Sciatic nerve (tissue), 2 donors: Measurements from ENCODE around the gene AKT1S1. TPM values are rescaled to one million over a fixed set of nuclear protein-coding genes. Genes with fewer than 3 reads are reported as not detected.

ENCODE experiments used
- ATAC-seq: fragments of 200-7000 bp; cut with Tn5 transposase; one replicate; pipeline ENCODE4 v1.9.1; 2020; ENCODE audit warnings: mild to moderate bottlenecking, moderate library complexity
- DNase-seq: peaks from one replicate; pipeline ENCODE4 v3.0.0-alpha.2; 2020; ENCODE audit warnings: low spot score
- intact Hi-C: fragments of 100-400 bp; cut with DNase I; formaldehyde crosslinking; loops from one replicate; pipeline ENCODE4 v1.14.2; 2022
- total RNA-seq: library from RNA; stranded (reverse); fragmentation: NEBNext Ultra II Directional; extraction: Animal tissue kit (Norgen Biotek cat#: 25700); gene quantifications from one replicate; pipeline ENCODE4 v1.2.1, GENCODE V29; 2021
- donor health status: DM: no; HTN: no; CAD: no.
- donor health status: DM: no; HTN: no; CAD: no.

Gene AKT1S1
- total RNA-seq, 1 donor from 2014 or later: 36.6 TPM

DNA sequence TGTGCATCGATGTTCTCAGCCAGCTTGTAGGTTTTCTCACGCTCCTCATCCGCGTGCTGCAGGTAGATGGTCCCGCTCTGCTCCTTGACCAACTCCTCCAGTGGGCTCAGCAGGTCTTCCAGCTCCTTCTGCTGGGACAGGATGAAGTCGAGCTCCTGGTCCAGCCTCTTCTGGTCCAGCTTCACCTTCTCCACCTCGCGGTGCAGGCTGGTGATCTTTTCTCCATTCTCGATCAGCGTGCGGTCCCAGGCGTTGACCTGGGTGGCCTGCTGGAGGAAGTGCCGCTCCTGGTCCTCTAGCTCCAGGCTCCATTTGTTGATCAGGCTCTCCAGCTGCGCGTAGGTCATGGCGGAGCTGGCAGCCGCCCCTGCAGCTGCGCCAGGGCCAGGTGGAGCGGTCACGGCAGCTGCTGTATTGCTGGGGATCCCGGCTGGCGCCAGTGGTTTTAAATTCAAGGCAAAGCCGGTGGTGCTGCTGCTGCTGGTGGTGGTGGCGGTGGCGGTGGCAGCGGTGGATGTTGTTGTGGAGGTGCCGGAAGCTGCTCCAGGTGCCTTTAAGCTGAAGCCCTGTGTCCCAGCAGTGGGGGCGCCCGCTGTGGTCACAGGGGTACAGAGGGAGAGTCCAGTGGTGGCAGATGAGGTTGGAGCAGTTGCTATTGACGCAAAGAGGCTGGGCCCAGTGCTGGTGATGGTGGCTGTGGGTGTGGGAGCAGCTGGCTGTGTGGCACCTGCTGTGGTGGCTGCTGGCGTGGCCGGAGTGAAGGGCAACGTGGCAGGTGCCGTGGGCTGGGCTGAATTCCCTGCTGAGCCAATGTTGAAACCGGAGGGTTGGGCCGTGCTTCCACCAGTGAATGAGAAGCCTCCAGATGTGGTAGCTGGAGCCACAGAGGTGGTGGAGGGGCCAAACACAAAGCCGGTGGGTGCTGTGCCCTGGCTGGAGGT lies 31.6 kb upstream of the AKT1S1 start:
- no peak for ATAC-seq

DNA sequence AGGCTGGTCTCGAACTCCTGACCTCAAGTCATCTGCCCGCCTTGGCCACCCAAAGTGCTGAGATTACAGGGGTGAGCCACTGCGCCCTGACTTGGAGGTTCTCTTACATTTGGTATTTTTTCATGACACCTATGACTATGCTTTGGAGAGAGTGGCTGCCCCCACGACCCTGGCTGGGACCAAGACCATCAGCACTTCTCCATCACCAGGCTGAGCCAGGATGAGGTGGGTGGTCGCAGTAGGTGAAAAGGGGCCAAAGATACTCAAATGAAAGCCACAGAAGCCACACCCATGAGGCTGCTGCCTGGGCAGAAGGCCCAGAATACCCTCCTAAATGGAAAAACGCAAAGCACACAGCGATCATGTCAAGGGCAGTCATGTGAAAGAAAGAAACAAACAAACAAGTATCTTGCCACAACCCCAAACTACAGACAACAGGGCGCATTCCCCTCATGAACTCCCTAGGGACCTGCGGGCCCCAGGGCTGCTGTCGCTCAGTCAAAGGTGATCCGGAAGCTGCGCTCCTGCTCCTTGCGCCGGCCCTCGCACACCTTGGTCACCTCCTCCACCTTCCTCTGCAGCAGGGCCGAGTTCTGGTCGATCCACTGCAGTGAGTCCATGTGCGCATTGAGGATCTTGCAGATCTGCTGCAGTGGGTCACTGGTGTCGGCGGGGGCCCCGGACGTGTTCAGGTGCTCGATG lies 30.7 kb upstream of the AKT1S1 start:
- intact Hi-C loops: no loop called here
- no peak for DNase-seq
- no peak for ATAC-seq

More for the DNA sequence above, 31.6 kb upstream of the AKT1S1 start:
- no peak for DNase-seq
- intact Hi-C loops: no loop called here

DNA sequence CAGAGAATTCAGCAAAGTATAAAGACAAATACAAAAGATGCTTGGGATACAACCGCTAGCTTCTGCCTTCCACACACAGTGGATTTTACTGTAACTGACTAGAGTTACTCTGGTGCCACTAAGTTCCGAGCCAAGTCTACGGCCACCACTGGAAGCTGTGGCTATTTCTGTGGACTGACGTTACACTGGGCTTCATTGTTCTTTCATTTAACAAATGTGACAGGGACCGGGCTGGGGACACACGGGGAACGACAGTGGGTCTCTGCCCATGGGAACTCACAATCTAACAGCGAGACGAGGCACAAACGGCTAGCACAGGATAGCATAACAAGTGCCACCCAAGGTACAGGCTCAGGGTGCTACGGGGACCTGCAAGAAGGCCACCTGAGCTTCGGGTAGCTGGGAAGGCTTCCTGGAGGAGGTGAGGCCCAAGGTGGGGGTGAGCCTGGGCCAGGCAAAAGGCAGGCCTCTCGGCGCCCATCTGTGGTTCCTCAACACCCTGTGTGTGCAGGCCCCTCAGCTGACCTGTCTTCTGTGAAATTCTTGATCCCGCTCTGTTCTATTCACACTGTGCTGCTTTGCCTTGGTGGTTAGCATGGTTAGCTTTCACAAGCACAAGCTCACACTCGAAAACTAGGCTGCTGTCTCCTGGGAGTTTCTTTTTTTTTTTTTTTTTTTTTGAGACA lies 29.9 kb upstream of the AKT1S1 start:
- ATAC-seq: no peak

DNA sequence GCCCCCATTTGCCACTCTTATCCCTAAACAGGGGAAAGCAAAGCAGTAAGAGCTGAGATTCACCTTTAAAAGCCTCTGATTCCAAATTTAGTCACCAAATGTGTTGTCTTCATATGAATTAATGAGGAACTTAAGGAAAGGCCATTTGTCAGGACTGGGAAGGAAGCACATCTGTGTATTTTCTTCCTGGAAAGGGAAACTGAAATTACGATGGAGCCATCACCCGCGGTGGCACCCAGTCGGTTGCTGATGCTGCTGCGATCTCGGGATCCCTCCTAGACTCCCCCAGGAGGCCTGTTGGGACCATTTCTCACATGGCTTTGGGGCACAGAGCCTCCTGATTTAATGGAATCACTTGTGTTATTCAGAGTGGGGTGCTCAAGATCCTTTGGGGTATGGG lies 27.0 kb upstream of the AKT1S1 start:
- DNase-seq: no peak
- ATAC-seq: no peak
- intact Hi-C loops: no loop called here

More for the DNA sequence above, 29.9 kb upstream of the AKT1S1 start:
- no peak for DNase-seq
- intact Hi-C loops: no loop called here

DNA sequence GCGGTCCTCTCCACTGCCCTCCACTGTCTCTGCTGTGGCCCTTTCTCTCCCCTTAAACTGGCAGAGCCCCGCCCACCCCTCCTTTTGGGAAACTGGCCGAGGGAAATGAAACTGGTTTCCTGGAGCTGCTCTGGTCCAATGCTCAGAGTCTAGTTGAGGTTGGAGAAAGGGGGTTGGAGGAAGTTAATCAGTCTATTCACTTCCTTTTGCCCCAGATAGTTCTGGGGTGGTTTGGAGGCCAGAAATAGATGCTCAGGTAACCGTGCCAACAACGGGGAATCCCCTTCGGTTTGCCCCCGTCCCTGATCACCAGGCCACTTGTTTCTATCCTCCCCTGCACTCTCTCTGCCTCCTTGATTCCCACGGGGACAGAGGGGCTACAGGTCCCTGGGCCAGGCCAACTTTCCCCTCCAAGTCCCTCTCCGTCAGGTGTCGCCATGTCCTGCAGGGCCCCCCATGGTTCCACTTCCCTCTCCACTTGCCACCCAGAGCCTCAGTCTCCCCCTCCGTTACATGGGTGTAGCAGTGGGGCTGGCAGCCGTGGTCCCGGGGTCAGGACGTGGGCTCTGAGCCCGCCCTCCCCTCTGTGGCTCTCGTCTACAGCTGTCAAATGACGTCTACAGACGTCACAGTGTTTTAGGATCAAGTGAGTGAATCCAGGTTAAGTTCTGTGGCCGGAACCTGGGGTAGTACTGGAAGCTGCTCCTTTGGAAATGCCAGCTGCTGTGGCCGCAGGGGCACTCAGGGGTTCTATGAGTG lies 19.9 kb upstream of the AKT1S1 start, which contains the start of gene IL4I1:
Gene IL4I1 (minus strand): TSS at position 25 of the 759 bp plus-strand sequence. CDS start 727 bp downstream, outside the sequence.
- peak; percentile 54 for ATAC-seq
- DNase-seq: peak; percentile 75
- intact Hi-C loops: no loop called here

DNA sequence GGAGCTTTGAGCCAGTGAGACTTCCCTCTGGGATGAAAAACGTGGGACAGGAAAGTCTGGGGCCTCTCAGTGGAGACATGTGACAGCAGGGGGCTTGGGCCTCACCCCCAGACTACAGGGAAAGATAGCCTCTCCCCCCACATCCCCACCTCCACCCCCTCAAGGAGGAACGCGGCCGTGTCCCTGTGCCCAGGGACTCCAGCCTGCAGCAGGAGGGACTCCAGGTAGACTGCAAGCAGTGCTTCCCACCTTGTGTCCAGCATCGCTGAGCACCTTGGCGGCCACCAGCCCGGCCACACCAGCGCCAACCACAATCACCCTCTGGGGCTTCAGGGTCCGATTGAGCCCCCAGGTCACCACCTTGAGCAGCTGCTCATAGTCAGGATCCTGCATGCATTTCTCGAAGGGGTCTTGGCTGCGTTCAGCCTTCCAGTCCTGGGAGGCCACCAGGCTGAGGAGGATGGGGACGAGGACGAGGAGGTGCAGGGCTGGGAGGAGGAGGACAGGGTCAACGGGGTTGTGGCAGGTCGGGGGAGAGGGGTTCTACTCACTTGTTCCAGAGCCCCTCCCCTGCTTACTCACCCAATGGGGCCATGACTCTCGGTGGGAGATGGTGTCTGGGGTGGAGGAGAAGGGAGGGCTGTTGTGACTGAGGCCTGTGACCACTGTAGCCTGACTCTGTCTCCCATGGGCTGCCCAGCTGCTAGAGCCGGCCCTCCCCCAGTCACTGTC lies 18.6 kb upstream of the AKT1S1 start:
- intact Hi-C loops: no loop called here
- ATAC-seq (no peak), DNase-seq (no peak)

DNA sequence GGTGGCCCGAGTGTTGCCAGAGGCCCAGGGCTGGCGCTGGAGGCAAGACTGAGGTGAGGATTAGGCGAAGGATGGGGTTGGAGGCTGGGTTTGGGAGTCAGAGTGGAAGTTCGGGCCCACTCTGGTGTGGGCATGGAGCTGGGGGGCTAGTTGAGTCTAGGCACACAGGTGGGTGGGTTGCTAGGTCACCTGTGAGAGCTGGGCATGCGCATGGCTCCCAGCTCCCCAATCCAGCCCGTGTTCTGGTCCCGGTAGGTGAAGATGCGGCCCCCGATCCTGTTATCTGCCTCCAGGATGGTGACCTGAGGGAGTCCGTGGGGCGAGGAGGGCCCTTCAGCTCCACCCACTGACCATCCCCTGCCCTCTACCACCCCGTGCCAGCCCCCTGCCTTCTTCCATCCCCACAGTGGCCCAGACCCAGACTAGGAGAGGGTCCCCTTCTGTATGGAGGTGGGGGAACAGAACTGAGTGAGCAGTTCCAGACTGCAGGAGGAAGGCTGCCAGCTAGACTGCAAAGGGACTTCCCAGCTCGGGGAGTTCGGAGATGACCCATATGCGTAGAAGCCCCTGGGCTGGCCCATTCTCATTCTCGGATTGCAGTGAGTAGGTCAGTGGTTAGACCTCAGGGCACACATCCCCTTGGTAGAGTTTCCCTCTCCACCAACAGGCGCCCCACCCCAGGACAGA lies 17.9 kb upstream of the AKT1S1 start:
- DNase-seq (peak; percentile 58), ATAC-seq (no peak)
- intact Hi-C loops: no loop called here

DNA sequence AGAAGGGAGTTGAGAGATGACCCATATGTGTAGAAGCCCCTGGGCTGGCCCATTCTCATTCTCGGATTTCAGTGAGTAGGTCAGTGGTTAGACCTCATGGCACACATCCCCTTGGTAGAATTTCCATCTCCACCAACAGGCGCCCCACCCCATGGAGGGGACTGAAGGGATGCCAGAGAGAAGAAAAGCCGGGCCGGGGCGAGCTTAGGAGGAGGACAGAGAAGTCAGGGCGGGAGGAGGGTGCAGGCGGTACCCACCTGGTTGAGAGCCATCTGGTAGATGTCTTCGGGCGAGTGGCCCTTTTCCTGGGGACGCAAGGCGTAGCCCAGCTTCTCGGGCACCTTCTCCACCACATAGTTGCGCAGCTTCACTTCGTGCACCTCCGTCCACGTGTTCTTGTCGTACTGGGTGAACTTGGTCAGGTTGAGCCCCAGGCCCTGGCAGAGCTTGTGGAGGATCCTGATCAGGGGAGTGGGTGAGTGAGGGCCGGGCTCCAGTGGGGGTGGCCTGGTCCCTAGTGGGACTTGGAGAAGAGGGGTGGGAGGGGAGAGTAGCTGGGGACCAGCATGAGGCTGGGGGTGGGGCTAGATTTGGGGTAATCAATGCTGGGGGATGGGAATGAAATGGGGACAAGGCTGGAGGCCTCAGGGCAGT lies 17.0 kb upstream of the AKT1S1 start:
- DNase-seq (peak; percentile 57), ATAC-seq (no peak)
- intact Hi-C loops: no loop called here

DNA sequence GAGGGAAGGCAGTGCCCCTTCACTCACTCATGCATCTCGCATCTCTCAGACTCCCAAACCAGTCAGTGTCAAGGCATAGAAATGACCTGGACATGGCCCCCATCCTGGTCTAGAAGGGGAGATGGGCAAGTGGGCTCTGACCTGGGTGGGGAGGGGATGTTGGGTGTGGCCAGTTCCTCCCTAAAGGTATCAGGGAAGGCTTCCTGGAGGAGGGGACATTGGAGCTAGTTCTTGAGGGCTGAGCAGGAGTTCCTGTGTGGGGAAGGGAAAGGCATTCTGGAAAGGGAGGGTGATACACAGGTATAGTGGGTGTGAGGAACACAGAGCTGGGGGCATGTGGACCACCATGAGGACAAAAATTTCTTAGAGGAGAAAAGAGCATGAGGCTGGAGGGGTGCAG lies 15.6 kb upstream of the AKT1S1 start:
- DNase-seq: no peak
- no peak for ATAC-seq
- intact Hi-C loops: no loop called here

DNA sequence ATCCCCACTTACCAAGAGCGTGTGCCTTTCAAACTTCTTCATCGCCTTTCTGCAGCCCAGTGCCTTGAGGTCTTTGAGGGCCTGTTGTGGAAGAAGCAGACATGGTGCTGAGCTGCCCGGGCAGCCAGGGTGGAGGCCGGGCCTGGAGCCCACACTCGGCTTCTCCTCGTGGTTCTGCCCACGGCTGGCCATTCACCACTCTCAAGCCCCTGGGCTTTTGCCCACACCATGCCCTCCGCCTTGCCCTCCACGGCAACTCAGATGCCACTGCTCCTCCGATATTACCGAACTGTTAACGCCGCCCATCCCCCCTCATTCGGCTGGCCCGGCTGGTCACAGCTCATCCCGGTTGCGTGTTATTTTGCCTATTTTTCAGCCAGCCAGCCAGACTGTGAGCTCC lies 14.2 kb upstream of the AKT1S1 start:
- intact Hi-C loops: no loop called here
- DNase-seq: peak; percentile 59
- ATAC-seq: no peak

DNA sequence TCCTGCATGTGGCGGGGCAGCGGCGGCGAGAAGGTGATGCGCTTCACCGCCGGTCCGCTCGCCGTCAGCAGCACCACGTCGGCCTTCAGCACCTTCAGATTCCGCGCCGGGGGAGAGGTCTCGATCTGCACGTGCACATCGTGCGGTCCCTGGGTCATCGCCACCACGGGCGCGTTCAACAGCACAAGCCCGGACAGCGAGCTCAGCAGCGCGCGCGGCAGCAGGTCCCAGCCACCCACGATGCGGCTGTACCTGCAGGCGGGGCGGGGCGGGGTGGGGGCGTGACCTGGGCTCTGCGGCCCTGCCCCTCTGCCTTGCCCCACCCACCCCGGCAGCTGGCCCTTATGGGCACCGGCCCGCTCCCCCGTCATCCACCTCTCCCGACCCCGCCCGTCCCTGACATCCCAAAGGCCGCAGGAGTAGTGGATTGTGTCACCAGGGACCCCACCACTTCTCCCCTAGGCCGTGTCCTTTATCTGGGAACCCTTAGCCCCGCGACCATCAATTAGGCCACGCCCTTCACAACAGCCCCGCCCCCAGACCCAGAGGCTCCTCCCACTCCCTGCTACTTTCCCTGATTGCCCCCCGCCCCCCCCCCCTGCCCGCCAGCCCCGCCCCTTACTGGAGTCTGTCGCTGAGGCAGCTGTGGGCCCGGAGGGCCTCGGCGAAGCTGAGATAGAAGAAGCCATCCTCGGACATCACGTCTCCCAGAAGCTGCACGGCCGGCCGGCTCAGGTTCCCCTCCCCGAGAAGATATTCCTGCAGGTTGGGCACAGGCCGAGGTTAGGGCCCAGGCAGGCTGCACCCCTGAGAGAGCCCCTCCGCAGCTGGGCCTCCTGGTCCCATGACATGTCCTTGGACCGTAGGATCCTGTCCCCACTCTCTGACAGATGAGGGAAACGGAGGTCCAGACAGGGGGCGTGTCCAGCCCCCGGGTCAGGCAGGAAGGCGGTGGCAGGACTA lies 13.5 kb upstream of the AKT1S1 start:
- peak; percentile 71 for DNase-seq
- intact Hi-C loops: no loop called here

DNA sequence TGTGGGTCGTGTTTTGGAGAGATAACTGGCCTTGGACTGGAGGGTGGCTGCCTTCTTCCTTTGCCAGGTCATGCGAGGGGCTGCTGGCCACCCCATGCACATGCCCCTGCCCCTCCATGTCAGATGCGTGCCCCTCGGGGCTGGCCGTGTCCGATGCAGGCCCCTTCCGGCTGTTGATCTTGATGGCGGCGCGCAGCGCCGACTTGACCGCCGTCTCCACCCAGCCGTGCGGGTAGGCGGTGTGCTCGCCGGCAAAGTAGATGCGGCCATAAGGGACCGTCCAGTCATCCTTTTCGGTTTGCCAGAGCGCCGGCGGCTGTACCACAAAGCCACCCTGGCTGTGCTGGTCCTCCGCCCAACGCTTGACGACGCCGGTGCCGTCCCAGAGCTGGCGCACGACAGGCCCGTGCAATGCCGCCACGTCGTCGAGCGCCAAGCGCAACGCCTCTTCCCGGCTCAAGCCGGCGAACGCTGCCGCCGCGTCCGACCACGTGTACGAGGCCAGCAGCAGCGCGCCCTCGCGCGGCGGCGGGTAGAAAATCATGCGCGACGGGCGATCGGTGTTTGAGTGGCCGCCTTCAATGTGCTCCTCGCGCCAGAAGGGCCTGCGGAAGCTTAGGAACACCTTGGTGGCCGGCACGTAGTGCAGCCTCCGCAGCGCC lies 12.7 kb upstream of the AKT1S1 start:
- DNase-seq (peak; percentile 85), ATAC-seq (peak; percentile 57)
- intact Hi-C loops: no loop called here

More for the DNA sequence above, 13.5 kb upstream of the AKT1S1 start:
- ATAC-seq: no peak

DNA sequence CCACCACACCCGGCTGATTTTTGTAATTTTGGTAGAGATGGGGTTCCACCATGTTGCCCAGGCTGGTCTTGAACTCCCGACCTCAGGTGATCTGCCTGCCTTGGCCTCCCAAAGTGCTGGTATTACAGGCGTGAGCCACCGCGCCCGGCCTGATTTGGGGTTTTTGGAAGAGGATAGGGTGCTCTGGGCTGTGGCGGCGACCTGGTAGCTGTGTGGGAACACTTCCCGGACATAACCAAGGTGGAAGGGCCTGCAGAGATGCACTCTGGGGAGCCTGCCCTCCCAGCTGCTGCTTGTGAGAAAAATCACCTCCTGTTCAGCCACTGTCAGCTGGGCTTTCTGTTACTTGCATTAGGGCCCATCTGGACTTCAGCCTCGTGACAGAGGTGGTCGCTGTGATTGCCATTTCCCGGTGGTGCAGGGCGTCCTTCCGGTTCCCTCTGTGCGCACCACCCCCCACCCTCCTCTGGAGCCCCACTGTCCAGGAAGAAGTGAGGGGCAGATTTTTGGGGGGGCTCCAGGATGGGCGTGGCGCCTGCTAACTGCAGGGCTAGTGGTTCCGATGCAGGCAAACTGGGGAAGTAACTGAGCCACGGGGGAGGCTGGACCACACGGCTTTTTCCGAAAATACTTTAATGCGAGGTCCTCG lies 12.0 kb upstream of the AKT1S1 start:
- DNase-seq: peak; percentile 67
- intact Hi-C loops: no loop called here
- no peak for ATAC-seq

DNA sequence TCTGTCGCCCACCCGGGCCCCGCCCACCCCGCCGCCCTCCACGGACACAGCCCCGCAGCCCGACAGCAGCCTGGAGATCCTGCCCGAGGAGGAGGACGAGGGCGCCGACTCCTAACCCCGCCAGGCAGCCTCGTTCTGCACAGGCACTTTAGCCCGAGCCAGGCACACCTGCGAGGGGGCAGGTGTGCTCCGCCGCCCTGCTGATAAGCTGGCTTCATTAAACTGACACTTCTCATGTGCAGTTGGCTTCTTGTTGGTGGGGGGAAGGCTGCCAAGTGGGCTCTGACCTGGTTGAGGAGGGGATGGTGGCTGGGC lies 11.3 kb upstream of the AKT1S1 start:
- intact Hi-C loops: no loop called here
- no peak for ATAC-seq
- peak; percentile 55 for DNase-seq
